CD1c-positive myeloid dendritic cell (primary cell): Measurements from ENCODE around the gene NACC1.
A peak's percentile ranks its signal among the peaks of the same experiment; 100 is the strongest.

Source experiments
- DNase-seq: peaks from one replicate; pipeline ENCODE4 v3.0.0-alpha.2; 2016; ENCODE audit errors: extremely low spot score

Gene NACC1

DNA sequence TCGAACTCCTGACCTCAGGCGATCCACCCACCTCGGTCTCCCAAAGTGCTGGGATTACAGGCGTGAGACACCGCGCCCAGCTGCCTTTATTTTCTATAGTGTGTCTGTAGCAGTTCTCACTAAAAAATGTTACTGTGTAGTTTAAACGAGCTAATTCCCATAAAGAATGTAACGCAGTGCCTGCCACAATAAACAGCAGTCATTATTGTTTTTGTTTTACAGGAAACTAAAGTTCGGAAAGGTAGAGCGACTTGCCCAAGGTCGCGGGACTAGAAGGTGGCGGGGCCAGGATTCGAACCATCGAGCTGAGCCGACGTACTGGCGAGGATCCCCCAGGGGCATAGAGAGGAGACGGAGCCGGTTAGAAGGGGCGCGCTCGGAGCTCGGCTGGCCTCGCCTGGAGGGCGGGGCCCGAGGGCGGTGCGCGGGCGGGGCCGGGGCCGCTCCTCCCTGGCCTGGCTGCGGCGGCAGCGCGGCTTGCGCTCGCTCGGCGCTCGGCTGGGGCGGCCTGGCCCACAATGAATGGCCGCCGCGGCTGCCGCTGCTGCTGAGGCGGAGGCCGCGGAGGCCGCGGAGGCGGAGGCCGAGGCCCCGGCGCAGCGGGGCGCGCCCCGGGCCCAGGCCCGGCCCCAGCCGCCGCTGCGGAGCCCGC lies at the start of gene NACC1:
TSS of gene NACC1 (plus strand) at position 493 of the 652 bp plus-strand sequence. CDS start 16,944 bp downstream, outside the sequence.
- peak; percentile 94 for DNase-seq

DNA sequence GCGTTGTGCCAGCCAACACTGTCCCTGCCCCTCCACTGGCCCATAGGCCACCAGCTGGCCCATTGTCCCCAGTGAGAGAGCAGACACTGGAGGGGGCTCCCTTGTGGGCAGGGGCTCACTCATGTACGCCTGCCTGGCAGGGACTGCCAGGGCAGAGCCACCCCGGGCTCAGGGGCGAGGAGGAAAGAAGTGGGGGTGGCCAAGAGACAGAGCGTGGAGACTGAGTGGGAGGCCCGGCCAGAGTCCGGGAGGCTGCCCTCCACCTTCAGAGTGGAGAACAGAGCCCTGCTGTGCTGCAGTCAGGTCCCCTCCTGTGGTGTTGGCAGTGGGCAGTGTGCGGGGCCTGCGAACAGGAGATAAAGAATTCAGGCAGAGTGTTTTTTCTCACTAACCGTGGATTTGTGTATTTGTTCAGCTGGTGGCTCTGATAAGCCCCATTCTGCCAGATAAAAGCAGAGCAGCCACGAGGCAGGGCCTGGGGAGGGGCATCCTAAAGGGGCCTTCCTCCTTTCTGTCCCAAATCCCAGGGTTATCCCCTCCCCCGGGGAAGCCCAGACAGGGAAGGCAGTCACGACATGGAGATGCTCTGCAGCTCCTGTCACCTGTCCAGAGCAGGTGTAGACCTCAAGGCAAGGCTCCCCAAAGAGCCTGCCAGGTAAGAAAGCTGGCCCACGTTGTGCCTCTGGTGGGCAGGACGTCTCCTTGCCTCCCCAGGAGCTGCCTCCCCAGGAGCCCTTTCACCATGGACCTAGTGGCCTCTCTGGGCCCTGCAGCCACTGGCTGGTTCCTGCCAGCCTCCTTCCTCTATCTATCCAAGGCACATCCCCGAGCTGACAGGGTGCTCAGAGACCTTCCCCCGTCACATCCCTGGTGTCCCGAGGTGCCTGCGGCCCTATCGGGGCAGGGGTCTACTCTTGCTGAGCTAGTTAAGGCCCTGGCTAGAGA lies 48.4 kb upstream of the NACC1 start:
- DNase-seq, result no peak

DNA sequence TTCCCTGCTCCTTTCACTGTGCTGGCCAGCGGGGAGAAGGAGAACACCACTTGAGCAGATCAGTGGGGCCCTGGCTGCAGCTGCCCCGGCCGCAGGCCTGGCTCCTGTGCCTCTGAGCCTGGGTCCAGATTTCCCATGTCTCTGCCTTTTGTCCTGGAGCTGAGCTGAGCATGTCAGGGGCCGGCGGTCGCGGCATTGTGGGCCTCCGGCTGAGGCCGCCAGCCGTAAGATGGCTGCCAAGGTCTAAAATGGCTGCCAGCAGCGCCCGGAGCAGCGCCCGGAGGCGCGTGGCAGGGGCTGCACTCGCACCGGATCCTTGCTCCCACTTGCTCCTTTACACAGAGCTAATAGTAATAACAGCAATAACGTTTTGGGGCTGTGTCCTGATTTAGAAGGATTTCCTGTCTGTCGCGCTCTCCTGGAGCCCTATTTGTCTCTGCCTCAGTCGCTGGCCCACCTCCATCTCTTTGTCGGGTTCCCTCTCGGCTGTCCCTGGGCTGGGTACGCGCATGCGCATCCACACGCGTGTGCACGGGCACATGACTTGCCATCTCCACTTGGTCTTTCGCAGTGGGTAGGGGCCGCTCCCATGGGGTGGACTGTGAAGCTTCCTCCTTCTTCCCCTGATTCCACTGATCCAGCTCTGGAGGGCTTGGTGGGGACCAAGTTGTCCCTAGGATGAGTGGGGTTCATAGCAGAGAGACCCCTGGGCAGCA lies 47.5 kb upstream of the NACC1 start:
- no peak for DNase-seq

- no peak for DNase-seq
Observed at GRCh38 chr19:13071444-13072187, 46.4 kb upstream of the NACC1 start.

DNA sequence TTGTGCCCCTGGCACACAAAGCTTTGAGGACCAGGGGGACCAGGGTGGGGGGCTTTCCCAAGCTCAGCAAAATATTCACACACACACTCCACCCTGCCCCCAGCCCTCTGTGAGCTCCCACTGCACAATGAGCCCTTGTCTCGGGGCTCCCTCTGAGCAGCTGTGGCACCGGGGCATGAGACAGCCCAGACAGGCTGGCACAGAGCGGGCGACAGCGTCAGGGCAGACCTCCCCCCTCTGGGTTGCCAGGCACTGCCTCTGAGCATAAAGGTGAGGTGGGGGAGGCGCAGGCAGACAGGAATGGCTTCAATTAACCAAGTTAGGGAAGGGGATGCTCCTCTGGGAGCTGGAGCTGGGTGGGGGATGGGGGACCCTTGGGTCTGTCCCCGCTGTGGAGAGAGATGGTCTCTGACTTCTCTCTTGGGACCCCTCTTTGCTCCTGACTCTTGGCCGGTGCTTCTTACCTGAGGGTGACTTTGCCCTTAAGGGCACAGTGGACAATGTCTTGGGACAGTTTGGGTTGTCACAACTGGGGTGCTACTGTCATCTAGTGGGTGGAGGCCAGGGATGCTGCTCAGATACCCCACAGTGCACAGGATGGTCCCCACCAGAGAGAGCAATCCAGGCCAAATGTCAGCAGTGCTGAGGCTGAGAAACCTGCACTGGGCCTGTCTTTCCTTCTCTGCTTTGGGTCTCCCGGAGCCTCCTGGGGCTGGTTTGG lies 45.7 kb upstream of the NACC1 start:
- no peak for DNase-seq

- no peak for DNase-seq
Observed at GRCh38 chr19:13073263-13073662, 44.8 kb upstream of the NACC1 start.

- DNase-seq, result no peak
Observed at GRCh38 chr19:13074378-13074777, 43.7 kb upstream of the NACC1 start.

DNA sequence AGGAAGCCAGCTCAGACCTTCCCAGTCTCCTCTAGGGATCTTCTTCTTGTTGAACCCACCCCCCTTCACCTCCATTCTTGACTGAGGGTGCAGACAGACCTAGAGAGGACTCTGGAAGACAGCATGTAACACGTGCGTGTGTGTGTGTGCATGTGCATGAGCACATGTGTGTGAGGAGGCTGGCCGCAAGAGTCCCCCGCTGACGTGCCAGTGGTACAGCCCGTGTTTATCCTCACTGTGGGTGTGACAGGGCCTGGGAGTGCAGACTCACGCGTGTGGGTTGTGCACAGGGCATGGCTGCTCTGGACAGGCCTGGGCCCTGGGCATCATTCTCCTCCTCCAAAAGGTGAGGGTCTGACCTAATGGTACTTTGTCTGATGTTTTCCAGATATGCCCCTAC lies 41.7 kb upstream of the NACC1 start:
- DNase-seq, result no peak

GRCh38 chr19:13076787-13077186 lies 41.3 kb upstream of the NACC1 start:
- DNase-seq, result no peak

- DNase-seq, result no peak
Observed at GRCh38 chr19:13077240-13077639, 40.8 kb upstream of the NACC1 start.

- no peak for DNase-seq
Observed at GRCh38 chr19:13078381-13078780, 39.7 kb upstream of the NACC1 start.

- no peak for DNase-seq
Observed at GRCh38 chr19:13078897-13079541, 39.0 kb upstream of the NACC1 start.

GRCh38 chr19:13079542-13079986 lies 38.5 kb upstream of the NACC1 start:
- no peak for DNase-seq

DNA sequence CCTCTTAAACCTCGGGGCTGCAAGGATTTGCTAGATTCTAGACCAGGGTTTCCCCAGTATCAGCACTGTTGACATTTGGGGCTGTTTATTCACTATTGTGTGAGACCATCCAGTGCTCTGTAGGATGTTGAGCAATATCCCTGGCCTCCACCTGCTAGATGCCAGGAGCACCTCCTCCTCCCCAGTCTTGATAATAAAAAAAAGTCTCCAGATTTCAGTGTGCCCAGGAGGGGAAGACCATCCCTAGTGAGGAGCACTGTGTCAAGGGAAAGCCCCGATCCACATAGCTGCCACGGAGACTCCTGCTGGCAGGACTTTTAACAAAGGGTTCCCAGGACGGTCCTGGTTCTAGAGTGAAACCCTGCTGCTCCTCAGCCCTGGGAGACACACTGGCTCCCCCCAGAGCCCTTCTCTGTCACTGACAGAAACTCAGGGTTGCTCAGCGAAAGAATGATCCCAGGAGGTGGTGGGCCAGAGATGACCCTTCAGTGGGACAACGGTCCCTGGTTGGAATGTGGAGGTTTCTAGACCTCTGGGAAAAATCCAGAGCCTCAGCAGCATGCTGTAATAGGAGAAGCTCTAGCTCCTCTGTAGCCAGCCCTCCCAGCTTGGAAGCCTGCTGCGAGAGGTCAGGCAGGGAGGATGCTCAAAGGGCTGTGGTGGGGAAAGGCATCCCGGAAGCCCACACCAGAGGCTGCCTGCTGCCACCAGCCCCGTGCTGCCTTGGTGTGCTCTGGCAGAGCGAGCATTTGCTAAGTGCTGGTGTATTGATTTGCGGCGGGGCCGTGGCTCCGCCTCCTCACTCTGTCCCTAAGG lies 35.7 kb upstream of the NACC1 start:
- no peak for DNase-seq

DNA sequence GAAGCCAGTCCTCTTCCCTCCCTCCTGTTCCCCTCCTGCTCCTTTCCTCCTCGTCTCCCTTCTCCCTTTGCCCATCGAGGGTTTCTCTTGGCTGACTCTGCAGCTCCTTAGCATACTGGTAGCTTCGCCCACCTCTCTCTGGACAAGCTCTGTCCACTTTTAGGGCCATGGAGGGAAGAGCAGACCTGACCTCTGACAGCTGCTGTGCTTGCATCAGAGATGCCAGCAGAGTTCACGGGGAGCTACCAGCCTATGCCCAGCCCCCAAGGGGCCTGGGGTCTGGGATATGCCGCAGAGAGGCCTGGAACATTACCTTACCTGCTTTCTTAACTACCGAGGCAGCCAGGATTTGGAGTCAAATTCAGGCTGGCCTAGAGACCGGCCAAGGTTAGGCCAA lies 35.1 kb upstream of the NACC1 start:
- DNase-seq, result no peak

- DNase-seq, result no peak
Observed at GRCh38 chr19:13083627-13084026, 34.4 kb upstream of the NACC1 start.

DNA sequence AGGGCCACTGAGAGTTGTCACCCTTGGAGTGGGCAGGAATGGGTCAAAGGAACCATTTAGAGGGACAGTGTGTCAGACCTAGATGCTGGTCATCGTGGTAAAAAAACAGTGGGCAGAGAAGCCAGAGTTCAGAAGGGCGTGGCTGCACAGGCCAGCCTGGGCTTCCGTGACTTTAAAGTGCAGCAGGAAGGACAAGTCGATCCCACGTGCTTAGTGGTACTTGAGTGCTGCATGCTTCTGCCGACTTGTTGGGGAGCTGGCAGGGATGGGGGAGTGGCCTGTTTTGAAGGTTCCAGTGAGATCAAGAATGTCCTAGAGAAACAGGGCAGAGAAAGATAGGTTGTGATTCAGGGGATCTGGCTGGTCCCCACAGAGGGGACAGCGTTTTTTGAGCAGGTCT lies 32.4 kb upstream of the NACC1 start:
- DNase-seq, result no peak

DNA sequence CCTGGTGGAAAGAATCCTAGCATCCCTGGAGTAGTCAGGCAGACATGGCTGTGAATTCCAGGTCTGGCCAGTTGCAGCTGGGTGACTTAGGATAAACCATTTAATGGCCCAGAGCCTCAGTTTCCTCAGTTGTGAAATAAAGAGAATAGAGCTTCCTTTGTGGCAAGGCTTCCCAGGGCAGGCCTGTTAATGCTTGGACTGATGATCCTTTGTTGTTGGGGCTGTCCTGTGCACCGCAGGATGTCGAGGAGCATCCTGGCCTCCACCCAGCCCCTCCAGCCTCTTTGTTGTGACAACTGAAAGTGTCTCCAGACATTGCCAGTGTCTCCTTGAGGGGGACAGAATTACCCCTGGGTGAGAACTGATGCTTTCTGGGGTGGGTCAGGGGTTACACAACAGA lies 31.7 kb upstream of the NACC1 start:
- no peak for DNase-seq

GRCh38 chr19:13087295-13087694 lies 30.8 kb upstream of the NACC1 start:
- DNase-seq, result no peak
